Muscle of arm (tissue), 12 donors: ENCODE data around the gene BLOC1S3. TPM values are rescaled to one million over a fixed set of nuclear protein-coding genes. Genes with fewer than 3 reads are reported as not detected.

Experiments
- DNase-seq: peaks from one replicate; pipeline ENCODE4 v3.0.0-alpha.2; 2013
- polyA plus RNA-seq, 12 donors: library from polyadenylated mRNA; unstranded; fragments of 120-200 nt; gene quantifications; one replicate each; pipeline ENCODE4 v1.2.1, GENCODE V29; 2013; ENCODE audit not compliant: insufficient read length in 12 of 12

The BLOC1S3 gene
- polyA plus RNA-seq, 12 donors, result 5.2 to 9.1 (median 6.8) TPM; not detected in 1

GRCh38 chr19:45145270-45146189, 33.1 kb upstream of the BLOC1S3 start:
- no peak for DNase-seq

- no peak for DNase-seq
Observed at GRCh38 chr19:45146251-45146650, 32.3 kb upstream of the BLOC1S3 start.

GRCh38 chr19:45146741-45147205, 31.8 kb upstream of the BLOC1S3 start:
- no peak for DNase-seq

GRCh38 chr19:45147835-45148676, 30.5 kb upstream of the BLOC1S3 start:
- no peak for DNase-seq

- no peak for DNase-seq
Observed at GRCh38 chr19:45149129-45149528, 29.5 kb upstream of the BLOC1S3 start.

- no peak for DNase-seq
Observed at GRCh38 chr19:45150180-45150579, 28.4 kb upstream of the BLOC1S3 start.

- DNase-seq, result no peak
Observed at GRCh38 chr19:45150751-45151281, 27.8 kb upstream of the BLOC1S3 start.

GRCh38 chr19:45151320-45151719, 27.3 kb upstream of the BLOC1S3 start:
- DNase-seq, result no peak

- no peak for DNase-seq
Observed at GRCh38 chr19:45151821-45152503, 26.6 kb upstream of the BLOC1S3 start.

- peak; percentile 39 for DNase-seq
Observed at GRCh38 chr19:45152504-45153338, 25.9 kb upstream of the BLOC1S3 start.

GRCh38 chr19:45153339-45154063, 25.1 kb upstream of the BLOC1S3 start:
- DNase-seq, result peak; percentile 57

- DNase-seq, result no peak
Observed at GRCh38 chr19:45154064-45154827, 24.3 kb upstream of the BLOC1S3 start.

- no peak for DNase-seq
Observed at GRCh38 chr19:45156011-45156630, 22.5 kb upstream of the BLOC1S3 start.

- no peak for DNase-seq
Observed at GRCh38 chr19:45156751-45157150, 21.8 kb upstream of the BLOC1S3 start.

GRCh38 chr19:45158503-45159209, 19.9 kb upstream of the BLOC1S3 start:
- no peak for DNase-seq

GRCh38 chr19:45159210-45159970, 19.2 kb upstream of the BLOC1S3 start:
- no peak for DNase-seq

GRCh38 chr19:45159971-45160324, 18.6 kb upstream of the BLOC1S3 start:
- no peak for DNase-seq
